ENCODE data around the gene FBXO8.

DNA sequence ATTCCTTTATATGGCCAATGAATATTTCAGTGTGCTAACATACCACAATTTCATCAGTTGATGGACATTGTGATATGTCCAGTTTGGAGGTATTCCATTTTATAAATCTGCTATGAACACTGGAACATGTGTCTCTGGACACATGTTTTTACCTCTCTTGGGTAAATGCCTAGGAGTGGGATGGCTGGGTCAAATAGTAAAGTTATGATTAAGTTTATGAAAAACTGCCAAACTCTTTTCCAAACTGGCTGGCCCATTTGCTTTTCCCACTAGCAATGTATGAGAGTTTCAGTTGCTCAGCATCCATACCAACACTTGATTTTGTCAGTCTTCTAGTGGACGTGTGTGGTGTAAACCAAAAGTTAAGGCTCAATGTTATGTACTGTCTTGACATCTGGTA, 40.8 kb upstream of the FBXO8 start:
- TF ChIP-seq, protein P1, sequence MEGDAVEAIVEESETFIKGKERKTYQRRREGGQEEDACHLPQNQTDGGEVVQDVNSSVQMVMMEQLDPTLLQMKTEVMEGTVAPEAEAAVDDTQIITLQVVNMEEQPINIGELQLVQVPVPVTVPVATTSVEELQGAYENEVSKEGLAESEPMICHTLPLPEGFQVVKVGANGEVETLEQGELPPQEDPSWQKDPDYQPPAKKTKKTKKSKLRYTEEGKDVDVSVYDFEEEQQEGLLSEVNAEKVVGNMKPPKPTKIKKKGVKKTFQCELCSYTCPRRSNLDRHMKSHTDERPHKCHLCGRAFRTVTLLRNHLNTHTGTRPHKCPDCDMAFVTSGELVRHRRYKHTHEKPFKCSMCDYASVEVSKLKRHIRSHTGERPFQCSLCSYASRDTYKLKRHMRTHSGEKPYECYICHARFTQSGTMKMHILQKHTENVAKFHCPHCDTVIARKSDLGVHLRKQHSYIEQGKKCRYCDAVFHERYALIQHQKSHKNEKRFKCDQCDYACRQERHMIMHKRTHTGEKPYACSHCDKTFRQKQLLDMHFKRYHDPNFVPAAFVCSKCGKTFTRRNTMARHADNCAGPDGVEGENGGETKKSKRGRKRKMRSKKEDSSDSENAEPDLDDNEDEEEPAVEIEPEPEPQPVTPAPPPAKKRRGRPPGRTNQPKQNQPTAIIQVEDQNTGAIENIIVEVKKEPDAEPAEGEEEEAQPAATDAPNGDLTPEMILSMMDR (conservative IDR thresholded peaks at IDR 0.05; ENCODE audit: low read depth, low read length), result no peak
- TF ChIP-seq EZH2 (IDR thresholded peaks at IDR 0.05; ENCODE audit: borderline replicate concordance, low read depth, low read length, poor library complexity, severe bottlenecking), result no peak
